SU-DHL-6 (cell line): ENCODE results near the gene NUMA1.

Experiments used
- H2AFZ ChIP-seq: fragments of 200-600 bp; sonication (generic); 2 replicates; pipeline ENCODE4 v1.6.1; 2014; ENCODE audit warnings: low read depth, mild to moderate bottlenecking, moderate library complexity, mixed read lengths, antibody characterized with exemption, low read length; ENCODE audit not compliant: severe bottlenecking
- H3F3A ChIP-seq: fragments of 200-600 bp; shearing (Covaris generic); 2 replicates; pipeline ENCODE4 v1.6.0; 2016; ENCODE audit warnings: antibody characterized with exemption, mild to moderate bottlenecking; ENCODE audit not compliant: insufficient read depth
- H3K27ac ChIP-seq: fragments of 200-600 bp; sonication (generic); 2 replicates; pipeline ENCODE4 v1.5.1; 2016; ENCODE audit warnings: low read depth, mild to moderate bottlenecking, low read length, moderate library complexity, mixed read lengths
- H3K27me3 ChIP-seq: fragments of 200-600 bp; sonication (generic), shearing (Covaris generic); 2 replicates; pipeline ENCODE4 v1.6.0; 2014; ENCODE audit warnings: mild to moderate bottlenecking, low read length
- H3K36me3 ChIP-seq: fragments of 200-600 bp; sonication (generic); 2 replicates; pipeline ENCODE4 v1.6.1; 2014; ENCODE audit warnings: mild to moderate bottlenecking, low read length, mixed read lengths
- H3K4me2 ChIP-seq: fragments of 300-600, 200-600 bp; shearing (Covaris generic), sonication (generic); 2 replicates; pipeline ENCODE4 v1.6.0; 2014; ENCODE audit warnings: low read length, low read depth, mild to moderate bottlenecking; ENCODE audit not compliant: poor library complexity, severe bottlenecking
- H3K4me3 ChIP-seq: fragments of 200-600 bp; sonication (generic); 2 replicates; pipeline ENCODE4 v1.5.1; 2014; ENCODE audit warnings: antibody characterized with exemption, low read length, mild to moderate bottlenecking, mixed read lengths; ENCODE audit not compliant: insufficient read depth, poor library complexity, severe bottlenecking
- H3K79me2 ChIP-seq: fragments of 200-600 bp; sonication (generic); 2 replicates; pipeline ENCODE4 v1.6.1; 2014; ENCODE audit warnings: mild to moderate bottlenecking, low read length, moderate library complexity; ENCODE audit not compliant: insufficient read depth
- H3K9ac ChIP-seq: fragments of 200-600 bp; sonication (generic); 2 replicates; pipeline ENCODE4 v1.7.0; 2014; ENCODE audit warnings: mild to moderate bottlenecking, low read length
- H3K9me2 ChIP-seq: fragments of 200-600 bp; sonication (generic); replicated peaks from 2 replicates; pipeline ENCODE4 v1.6.1; 2014; ENCODE audit warnings: low read length; ENCODE audit not compliant: insufficient read depth
- H3K9me3 ChIP-seq: fragments of 200-600 bp; sonication (generic); 2 replicates; pipeline ENCODE4 v1.6.1; 2014; ENCODE audit warnings: low read length, mixed read lengths; ENCODE audit not compliant: insufficient read depth
- H4K20me1 ChIP-seq: fragments of 200-600 bp; sonication (generic); 2 replicates; pipeline ENCODE4 v1.6.1; 2014; ENCODE audit warnings: low read depth, mild to moderate bottlenecking, antibody characterized with exemption, low read length, moderate library complexity, mixed read lengths
- EZH2phosphoT487 ChIP-seq: fragments of 200-600 bp; sonication (generic), shearing (Covaris generic); conservative IDR thresholded peaks from 2 replicates; pipeline ENCODE4 v1.6.1; 2018; ENCODE audit warnings: mild to moderate bottlenecking, antibody characterized with exemption, low read length, moderate library complexity, mixed read lengths
- TF ChIP-seq, protein P1 (sequence below): fragments of 200-600 bp; sonication (generic); IDR thresholded peaks from one replicate; pipeline ENCODE4 v1.5.1; 2017; ENCODE audit warnings: antibody characterized with exemption, mild to moderate bottlenecking, low read length, moderate library complexity; ENCODE audit not compliant: insufficient read depth, poor library complexity, severe bottlenecking

Gene NUMA1

DNA sequence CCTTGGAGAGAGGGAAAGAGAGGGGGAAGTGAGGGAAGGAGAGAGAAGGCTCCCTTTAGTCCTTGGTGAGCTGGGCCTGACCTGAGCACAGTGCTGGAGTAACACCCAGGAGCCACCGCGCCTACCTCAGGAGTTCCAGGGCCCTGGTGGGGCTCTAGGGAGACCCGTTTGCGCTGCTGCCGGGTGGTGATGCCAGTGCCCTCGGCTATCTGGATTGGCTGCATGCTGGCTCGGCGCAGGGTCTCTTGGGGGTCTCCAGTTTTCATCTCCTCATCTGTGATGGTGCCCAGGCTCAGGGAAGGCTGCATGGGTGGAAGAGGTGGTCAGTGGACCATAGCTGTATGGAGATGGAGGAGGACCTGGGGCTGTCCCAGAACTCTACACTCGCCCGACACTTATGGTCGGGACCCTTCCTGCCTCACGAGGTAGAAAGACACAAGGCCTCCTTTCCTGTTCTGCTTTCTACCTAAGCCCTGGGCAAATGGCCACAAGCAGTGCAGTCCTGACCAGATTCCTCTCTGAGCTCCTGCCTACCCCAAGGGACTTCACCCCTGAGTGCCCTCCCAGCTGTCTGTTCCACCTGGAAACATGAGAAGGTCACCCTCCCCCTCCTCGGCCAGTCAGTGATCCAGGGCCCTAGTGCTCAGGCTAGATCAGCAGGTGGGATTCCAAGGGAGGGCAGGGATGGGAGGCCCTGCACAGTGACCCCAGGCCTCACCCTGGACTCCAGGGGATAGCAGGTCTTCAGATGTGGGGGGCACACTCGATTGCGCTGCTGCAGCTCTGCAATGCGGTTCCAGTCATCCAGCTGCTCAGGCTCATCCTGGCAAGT lies 75.6 kb downstream of the NUMA1 start:
- Histone ChIP-seq H3K36me3 (peaks cover 8% of the 10 kb centered on the region; the same call in 1 of the 2 replicates), H3F3A (0 out of 2 replicates have a peak, but pooled peaks cover 10% of the 10 kb centered on the region), H2AFZ (no peak overlapping the region), H3K9me3 (no peaks in the 10 kb centered on the region), H3K9ac (no peak overlapping the region), H3K4me3 (no peak overlapping the region), H4K20me1 (no peaks in the 10 kb centered on the region), H3K27ac (no peak overlapping the region), H3K27me3 (no peaks in the 10 kb centered on the region), H3K79me2 (no peaks in the 10 kb centered on the region), H3K4me2 (no peak overlapping the region), H3K9me2 (no peaks in the 10 kb centered on the region)
- TF ChIP-seq, protein P1, sequence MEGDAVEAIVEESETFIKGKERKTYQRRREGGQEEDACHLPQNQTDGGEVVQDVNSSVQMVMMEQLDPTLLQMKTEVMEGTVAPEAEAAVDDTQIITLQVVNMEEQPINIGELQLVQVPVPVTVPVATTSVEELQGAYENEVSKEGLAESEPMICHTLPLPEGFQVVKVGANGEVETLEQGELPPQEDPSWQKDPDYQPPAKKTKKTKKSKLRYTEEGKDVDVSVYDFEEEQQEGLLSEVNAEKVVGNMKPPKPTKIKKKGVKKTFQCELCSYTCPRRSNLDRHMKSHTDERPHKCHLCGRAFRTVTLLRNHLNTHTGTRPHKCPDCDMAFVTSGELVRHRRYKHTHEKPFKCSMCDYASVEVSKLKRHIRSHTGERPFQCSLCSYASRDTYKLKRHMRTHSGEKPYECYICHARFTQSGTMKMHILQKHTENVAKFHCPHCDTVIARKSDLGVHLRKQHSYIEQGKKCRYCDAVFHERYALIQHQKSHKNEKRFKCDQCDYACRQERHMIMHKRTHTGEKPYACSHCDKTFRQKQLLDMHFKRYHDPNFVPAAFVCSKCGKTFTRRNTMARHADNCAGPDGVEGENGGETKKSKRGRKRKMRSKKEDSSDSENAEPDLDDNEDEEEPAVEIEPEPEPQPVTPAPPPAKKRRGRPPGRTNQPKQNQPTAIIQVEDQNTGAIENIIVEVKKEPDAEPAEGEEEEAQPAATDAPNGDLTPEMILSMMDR = no peak
- TF ChIP-seq EZH2phosphoT487 = no peak

- Histone ChIP-seq H3K9me2 (no peaks in the 10 kb centered on the region), H2AFZ (no peak overlapping the region), H3K9ac (no peak overlapping the region), H4K20me1 (no peaks in the 10 kb centered on the region), H3K9me3 (no peaks in the 10 kb centered on the region), H3K27me3 (no peaks in the 10 kb centered on the region), H3K36me3 (peaks cover 8% of the 10 kb centered on the region; the same call in 1 of the 2 replicates), H3K4me2 (no peak overlapping the region), H3K4me3 (no peak overlapping the region), H3F3A (0 out of 2 replicates have a peak, but pooled peaks cover 10% of the 10 kb centered on the region), H3K27ac (no peak overlapping the region), H3K79me2 (no peaks in the 10 kb centered on the region)
- no peak for TF ChIP-seq EZH2phosphoT487
- TF ChIP-seq, protein P1 = no peak
Measured at GRCh38 chr11:72003776-72004171, 76.6 kb downstream of the NUMA1 start.

DNA sequence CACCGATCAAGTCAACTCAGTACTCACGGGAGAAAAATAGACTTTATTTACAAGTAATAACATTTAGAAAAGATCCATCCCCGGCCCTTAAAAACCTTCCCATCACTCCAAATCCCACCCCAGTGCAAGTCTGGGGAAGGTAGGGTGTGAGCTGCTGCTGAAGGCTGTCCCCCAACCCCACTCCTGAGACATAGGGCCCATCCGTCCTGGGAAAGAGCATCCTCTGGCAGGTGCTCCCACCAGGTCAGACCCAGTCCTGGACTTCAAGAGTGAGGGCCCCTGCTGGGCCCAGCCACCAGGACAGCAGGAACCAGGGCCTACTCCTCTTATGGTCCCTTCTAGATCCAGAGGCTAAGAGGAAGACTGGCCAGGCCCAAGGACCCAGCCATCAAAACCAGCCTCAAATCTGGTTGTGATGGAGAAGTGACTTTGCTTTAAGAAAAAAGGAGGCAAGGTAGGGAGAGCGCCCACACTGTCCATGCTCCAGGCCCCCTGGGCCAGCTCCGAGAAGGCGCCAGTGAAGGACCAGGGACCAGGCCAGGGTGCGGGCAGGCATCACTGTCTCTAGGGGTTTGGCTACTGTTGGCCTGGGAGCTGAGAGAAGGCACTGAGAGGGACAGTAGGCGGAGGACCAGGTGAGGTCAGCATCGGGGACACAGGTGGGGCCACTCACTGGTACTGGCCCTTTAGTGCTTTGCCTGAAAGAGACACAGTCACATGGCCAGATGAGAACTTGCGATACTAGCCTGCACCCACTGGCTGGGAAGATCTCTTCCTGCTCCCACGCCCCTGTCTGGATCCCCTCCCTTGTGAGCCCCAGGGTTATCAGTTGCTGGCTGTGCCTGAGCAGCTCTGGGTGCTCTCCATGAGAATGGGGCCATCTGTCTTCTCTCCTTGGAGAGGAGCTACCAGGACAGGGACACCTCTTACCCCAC lies 77.2 kb downstream of the NUMA1 start:
- H3K27ac ChIP-seq = no peak overlapping the region
- no peak overlapping the region for H3K4me2 ChIP-seq
- H3K79me2 ChIP-seq = no peaks in the 10 kb centered on the region
- no peaks in the 10 kb centered on the region for H3K27me3 ChIP-seq
- no peak overlapping the region for H3K4me3 ChIP-seq
- H3F3A ChIP-seq = 0 out of 2 replicates have a peak, but pooled peaks cover 10% of the 10 kb centered on the region
- no peak overlapping the region for H2AFZ ChIP-seq
- peaks cover 3% of the 10 kb centered on the region; the same call in 1 of the 2 replicates for H3K36me3 ChIP-seq
- no peak for TF ChIP-seq EZH2phosphoT487
- TF ChIP-seq, protein P1 = no peak
- H4K20me1 ChIP-seq = no peaks in the 10 kb centered on the region
- no peaks in the 10 kb centered on the region for H3K9me2 ChIP-seq
- no peak overlapping the region for H3K9ac ChIP-seq
- no peaks in the 10 kb centered on the region for H3K9me3 ChIP-seq
